Mesenteric fat pad (tissue), 1 donor: Measurements from ENCODE around the gene ARHGAP15. TPM values are rescaled to one million over a fixed set of nuclear protein-coding genes. Genes with fewer than 3 reads are reported as not detected.

Experiments
- DNase-seq: peaks from one replicate; pipeline ENCODE4 v3.0.0-alpha.2; 2020; ENCODE audit warnings: low spot score
- total RNA-seq: library from RNA; stranded (reverse); fragmentation: NEBNext Ultra II Directional; extraction: Animal tissue kit (Norgen Biotek cat#: 25700); gene quantifications from one replicate; pipeline ENCODE4 v1.2.1, GENCODE V29; 2021
- donor health status: DM: yes; HTN: yes; CAD: no.

Gene ARHGAP15
- total RNA-seq, 1 donor from 2014 or later: 11.6 TPM

GRCh38 chr2:143802871-143803650 lies 673.8 kb downstream of the ARHGAP15 start:
- no peak for DNase-seq

GRCh38 chr2:143803936-143804335 lies 674.7 kb downstream of the ARHGAP15 start:
- no peak for DNase-seq

- DNase-seq: no peak
Observed at GRCh38 chr2:143805666-143806065, 676.4 kb downstream of the ARHGAP15 start.

- DNase-seq: no peak
Observed at GRCh38 chr2:143807192-143807591, 678.0 kb downstream of the ARHGAP15 start.

GRCh38 chr2:143807671-143808070 lies 678.5 kb downstream of the ARHGAP15 start:
- no peak for DNase-seq

- DNase-seq: no peak
Observed at GRCh38 chr2:143808166-143808565, 678.9 kb downstream of the ARHGAP15 start.

GRCh38 chr2:143815082-143815481 lies 685.9 kb downstream of the ARHGAP15 start:
- DNase-seq: no peak

GRCh38 chr2:143816916-143817315 lies 687.7 kb downstream of the ARHGAP15 start:
- no peak for DNase-seq
